GM12872 (cell line): ENCODE results near the gene BLOC1S3.

Experiments used
- CTCF ChIP-seq: IDR thresholded peaks from 3 replicates; pipeline ENCODE4 v1.5.1; 2011; ENCODE audit warnings: low read depth, mild to moderate bottlenecking, low read length, moderate library complexity; ENCODE audit not compliant: insufficient read depth

Gene BLOC1S3

GRCh38 chr19:45154064-45154827 lies 24.3 kb upstream of the BLOC1S3 start:
- no peak for TF ChIP-seq CTCF

GRCh38 chr19:45156011-45156630 lies 22.5 kb upstream of the BLOC1S3 start:
- no peak for TF ChIP-seq CTCF

- TF ChIP-seq CTCF: no peak
These were observed 21.8 kb upstream of the BLOC1S3 start for GRCh38 chr19:45156751-45157150.

DNA sequence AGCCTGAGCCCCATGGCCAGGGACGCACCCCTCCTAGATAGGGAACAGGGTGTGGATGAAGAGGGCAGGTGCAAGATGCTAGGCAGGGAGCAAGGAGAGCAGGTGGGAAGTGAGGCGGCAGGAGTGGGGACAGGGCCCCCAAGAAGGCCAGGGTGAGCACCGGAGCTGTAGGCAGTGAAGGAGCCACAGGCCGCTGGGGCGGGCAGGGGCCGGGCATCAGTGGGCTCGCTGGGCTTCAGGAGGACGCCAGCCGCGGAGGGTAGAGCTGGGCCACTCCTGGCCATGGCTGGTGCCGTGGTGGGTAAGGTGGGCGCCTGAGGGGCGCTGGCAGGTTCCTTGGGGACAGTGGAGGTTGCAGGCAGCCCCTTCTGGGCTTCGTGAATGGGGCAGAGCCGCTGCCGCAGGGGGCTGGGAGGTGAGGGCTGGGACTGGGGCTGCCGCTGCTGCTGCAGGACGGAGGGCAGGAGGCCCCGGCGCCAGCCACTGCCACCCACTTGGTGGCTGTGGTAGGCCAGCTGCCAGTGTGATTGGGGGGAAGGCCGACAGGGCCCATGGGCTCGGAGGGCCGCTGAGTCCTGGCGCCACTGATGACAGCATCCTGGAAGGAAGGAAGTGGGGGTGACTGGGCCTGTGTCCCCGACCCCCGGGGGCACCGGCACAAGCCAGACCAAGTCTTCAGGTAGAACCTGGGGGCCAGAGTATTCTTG lies 19.9 kb upstream of the BLOC1S3 start:
- no peak for TF ChIP-seq CTCF

DNA sequence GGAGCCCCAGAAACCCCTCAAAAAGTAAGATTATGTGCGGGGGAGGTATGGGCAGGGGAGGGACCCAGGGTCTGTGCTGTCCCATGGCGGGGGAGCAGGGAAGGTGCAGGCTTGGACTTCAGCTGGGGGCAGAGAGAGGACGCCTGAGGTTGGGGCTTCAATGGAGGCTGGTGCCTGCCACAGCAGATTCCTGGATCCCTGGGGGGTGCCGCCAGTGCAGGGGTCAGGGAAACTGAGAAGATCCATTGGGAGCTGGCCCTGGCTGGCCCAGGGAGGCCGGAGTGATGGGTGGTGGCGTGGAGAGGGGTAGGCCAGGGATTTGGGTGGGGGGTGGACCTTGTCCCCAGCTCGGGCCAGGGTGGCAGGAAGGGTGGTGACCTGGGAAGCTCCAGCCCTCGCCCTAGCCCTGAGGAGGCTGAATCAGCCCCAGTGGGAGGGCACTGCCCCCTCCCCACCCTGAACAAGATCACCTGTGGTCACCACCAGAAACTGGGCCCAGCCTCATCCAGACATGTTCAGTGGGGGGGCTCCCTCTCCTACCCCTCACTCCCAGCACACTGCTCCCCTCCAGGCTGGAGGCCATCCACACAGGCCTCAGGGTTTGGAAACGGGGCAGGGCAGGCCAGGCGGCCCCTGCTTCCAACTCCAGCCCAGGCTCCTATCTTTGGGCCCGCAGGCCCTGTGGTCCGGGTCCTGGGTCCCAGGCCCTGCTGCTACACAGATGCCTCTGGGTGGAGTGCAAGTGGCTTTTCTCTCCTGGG lies 19.2 kb upstream of the BLOC1S3 start:
- no peak for TF ChIP-seq CTCF

GRCh38 chr19:45159971-45160324 lies 18.6 kb upstream of the BLOC1S3 start:
- TF ChIP-seq CTCF: no peak
